Colonic mucosa (tissue), 4 donors: ENCODE measurements around the gene SH3TC1. TPM values are rescaled to one million over a fixed set of nuclear protein-coding genes. Genes with fewer than 3 reads are reported as not detected.

Source experiments
- DNase-seq: peaks from one replicate; pipeline ENCODE4 v3.0.0-alpha.2; 2020
- H3K27ac ChIP-seq: fragments of 200-600 bp; one replicate; pipeline ENCODE4 v1.8.0; 2021
- H3K27me3 ChIP-seq: fragments of 200-600 bp; one replicate; pipeline ENCODE4 v1.8.0; 2021
- H3K36me3 ChIP-seq: fragments of 200-600 bp; one replicate; pipeline ENCODE4 v1.8.0; 2021
- H3K4me1 ChIP-seq: fragments of 200-600 bp; one replicate; pipeline ENCODE4 v1.8.0; 2021; ENCODE audit warnings: mild to moderate bottlenecking
- H3K4me3 ChIP-seq: fragments of 200-600 bp; one replicate; pipeline ENCODE4 v1.8.0; 2021
- H3K9ac ChIP-seq, 2 donors: one replicate each; pipeline ENCODE4 v1.7.0; 2013; ENCODE audit warnings: control low read depth in 2 of 2, low read depth in 2 of 2, low read length in 2 of 2
- H3K9me3 ChIP-seq: fragments of 200-600 bp; one replicate; pipeline ENCODE4 v1.8.0; 2021
- intact Hi-C: fragments of 100-400 bp; cut with DNase I; formaldehyde crosslinking; loops from one replicate; pipeline ENCODE4 v1.14.1; 2022
- total RNA-seq, 2 donors: library from RNA; stranded (reverse); fragmentation: NEBNext Ultra II Directional in 1 of 2; extraction: Animal tissue kit (Norgen Biotek cat#: 25700) in 1 of 2; gene quantifications; one replicate each; pipeline ENCODE4 v1.2.1, GENCODE V29; 2021
- TF ChIP-seq, protein P1 (sequence below): fragments of 200-600 bp; IDR thresholded peaks from one replicate; pipeline ENCODE4 v1.8.0; 2022; ENCODE audit warnings: antibody characterized with exemption, mild to moderate bottlenecking
- donor health status: healthy.
- donor health status: DM: no; HTN: no; CAD: no.
- donor health status: DM: no; HTN: no; CAD: no.

SH3TC1 gene
- total RNA-seq, 2 donors from 2014 or later, result 10.8 to 22.5 TPM

DNA sequence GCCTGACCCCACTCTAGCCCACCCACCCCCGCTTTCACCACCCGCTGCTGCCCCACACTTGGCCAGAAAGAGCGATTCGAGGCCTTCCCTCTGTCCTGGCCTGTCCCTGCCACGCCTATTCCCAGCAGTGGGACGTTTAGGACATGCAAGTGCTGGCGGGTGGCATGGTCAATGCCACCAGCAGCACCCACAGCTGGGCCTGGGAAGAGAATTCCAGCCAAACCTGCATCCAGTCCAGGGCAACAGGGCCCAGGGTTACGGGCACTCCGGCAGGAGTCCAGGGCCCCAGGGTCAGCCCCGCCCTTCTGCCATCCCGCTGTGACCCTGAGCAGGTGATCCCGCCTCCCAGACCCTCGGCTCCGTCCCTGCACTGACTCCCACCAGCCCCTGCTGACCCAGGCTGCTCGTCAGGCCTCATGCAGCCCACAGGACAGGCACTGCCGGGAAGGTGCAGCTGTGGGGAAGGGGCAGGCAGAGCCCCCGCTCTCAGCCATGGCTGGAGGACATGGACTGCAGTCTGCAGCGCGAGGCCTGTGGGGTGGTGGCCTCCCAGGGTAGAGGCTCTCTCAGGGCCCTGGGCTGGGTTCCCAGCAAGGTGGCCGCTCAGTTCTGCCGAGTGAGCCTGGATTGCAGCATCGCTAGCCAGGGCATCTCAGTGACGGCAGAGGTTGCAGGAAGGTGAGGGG lies 63.7 kb downstream of the SH3TC1 start:
- intact Hi-C loops, result loop anchor here (10.0 kb wide), 1 partner anchor 332 kb away; the partner anchor contains the start of gene CPZ
- no peak overlapping the region for H3K9ac ChIP-seq
- H3K27ac ChIP-seq, result no peak overlapping the region
- no peak overlapping the region for H3K4me3 ChIP-seq
- H3K4me1 ChIP-seq, result no peaks in the 10 kb centered on the region
- H3K27me3 ChIP-seq, result no peaks in the 10 kb centered on the region
- H3K36me3 ChIP-seq, result no peaks in the 10 kb centered on the region
- TF ChIP-seq, protein P1, sequence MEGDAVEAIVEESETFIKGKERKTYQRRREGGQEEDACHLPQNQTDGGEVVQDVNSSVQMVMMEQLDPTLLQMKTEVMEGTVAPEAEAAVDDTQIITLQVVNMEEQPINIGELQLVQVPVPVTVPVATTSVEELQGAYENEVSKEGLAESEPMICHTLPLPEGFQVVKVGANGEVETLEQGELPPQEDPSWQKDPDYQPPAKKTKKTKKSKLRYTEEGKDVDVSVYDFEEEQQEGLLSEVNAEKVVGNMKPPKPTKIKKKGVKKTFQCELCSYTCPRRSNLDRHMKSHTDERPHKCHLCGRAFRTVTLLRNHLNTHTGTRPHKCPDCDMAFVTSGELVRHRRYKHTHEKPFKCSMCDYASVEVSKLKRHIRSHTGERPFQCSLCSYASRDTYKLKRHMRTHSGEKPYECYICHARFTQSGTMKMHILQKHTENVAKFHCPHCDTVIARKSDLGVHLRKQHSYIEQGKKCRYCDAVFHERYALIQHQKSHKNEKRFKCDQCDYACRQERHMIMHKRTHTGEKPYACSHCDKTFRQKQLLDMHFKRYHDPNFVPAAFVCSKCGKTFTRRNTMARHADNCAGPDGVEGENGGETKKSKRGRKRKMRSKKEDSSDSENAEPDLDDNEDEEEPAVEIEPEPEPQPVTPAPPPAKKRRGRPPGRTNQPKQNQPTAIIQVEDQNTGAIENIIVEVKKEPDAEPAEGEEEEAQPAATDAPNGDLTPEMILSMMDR, result no peak
- DNase-seq, result no peak
- no peaks in the 10 kb centered on the region for H3K9me3 ChIP-seq

DNA sequence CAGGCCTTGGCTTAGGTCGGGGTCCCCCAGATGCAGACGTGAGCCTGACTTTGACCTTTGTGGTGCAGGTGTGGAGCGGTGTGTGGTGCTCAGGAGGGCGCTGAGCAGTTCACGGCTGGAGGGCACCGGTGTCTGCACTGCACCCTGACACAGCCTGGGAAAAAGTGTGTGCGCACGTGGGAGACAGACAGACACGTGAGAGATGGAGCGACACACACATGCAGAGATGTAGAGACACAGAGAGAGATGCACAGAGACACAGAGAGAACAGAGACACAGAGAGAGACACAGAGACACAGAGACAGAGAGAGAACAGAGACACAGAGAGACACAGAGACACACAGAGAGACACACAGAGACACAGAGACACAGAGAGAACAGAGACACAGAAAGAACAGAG lies 64.3 kb downstream of the SH3TC1 start:
- no peak overlapping the region for H3K9ac ChIP-seq
- no peak overlapping the region for H3K27ac ChIP-seq
- H3K4me1 ChIP-seq, result no peaks in the 10 kb centered on the region
- no peaks in the 10 kb centered on the region for H3K27me3 ChIP-seq
- intact Hi-C loops, result loop anchor here (10.0 kb wide), 1 partner anchor 331 kb away; the partner anchor contains the start of gene CPZ
- H3K36me3 ChIP-seq, result no peaks in the 10 kb centered on the region
- TF ChIP-seq, protein P1, result no peak
- DNase-seq, result no peak
- H3K4me3 ChIP-seq, result no peak overlapping the region
- no peaks in the 10 kb centered on the region for H3K9me3 ChIP-seq

DNA sequence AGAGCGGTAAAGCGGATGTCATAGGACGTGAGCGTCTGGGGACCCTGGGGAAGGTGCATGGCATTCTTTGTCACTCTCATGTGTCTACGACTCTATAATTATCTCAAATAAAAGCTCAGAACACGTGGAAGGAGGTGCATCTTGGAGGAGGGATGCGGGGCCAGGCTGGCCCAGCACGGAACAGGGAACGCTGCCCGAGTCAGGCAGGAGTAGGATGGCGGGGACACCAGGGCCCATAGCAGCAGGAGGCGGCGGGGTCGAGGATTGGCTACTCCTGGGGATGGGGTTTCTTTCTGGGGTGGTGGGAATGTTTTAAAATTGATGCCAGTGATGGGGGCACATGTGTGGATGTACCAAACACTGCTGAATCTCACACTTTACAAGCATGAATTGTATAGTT lies 65.0 kb downstream of the SH3TC1 start:
- no peaks in the 10 kb centered on the region for H3K4me1 ChIP-seq
- no peak overlapping the region for H3K9ac ChIP-seq
- DNase-seq, result no peak
- no peak overlapping the region for H3K4me3 ChIP-seq
- H3K27ac ChIP-seq, result no peak overlapping the region
- no peaks in the 10 kb centered on the region for H3K36me3 ChIP-seq
- TF ChIP-seq, protein P1, result no peak
- intact Hi-C loops, result loop anchor here (10.0 kb wide), 1 partner anchor 331 kb away; the partner anchor contains the start of gene CPZ
- H3K9me3 ChIP-seq, result no peaks in the 10 kb centered on the region
- H3K27me3 ChIP-seq, result peaks cover 1% of the 10 kb centered on the region

DNA sequence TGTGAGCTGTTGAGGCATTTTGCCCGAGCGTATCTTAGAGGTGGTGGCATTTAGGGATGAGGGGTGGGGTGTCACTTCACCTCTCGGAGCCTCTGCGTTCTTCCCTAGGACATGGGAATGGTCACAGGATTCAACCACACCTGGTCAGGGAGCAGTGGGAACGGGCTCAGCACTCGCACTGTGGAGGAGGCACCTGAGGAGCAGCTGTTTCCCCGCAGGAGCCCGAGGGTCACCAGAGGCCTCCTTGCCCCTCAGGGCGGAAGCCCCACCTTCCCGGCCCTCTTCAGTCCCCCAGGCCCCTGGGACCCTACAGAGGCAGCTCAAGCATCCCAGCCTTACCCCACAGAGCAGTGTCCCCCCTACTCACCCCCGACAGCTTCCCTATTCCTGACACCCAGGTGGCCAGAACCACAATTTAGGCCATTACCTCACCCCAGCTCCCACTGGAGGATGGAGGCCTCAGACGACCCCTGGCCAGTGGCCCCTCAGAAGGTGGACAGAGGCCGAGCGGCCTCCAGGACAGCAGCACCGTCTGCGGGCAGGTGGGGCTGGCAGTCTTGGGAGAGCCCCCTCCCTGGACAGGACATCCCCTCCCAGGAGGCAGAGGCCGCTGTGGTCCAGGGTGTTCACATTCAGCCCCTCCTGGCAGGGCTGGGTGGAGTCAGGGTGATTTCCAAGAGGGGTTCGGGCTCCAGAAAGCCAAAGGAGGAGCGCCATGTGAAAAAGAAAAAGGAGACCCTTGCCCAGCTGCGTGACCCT lies 66.3 kb downstream of the SH3TC1 start:
- H3K4me3 ChIP-seq, result no peak overlapping the region
- no peaks in the 10 kb centered on the region for H3K9me3 ChIP-seq
- H3K27me3 ChIP-seq, result peaks cover 10% of the 10 kb centered on the region
- H3K27ac ChIP-seq, result no peak overlapping the region
- TF ChIP-seq, protein P1, result no peak
- no peak overlapping the region for H3K9ac ChIP-seq
- intact Hi-C loops, result loop anchor here (5.0 to 10.0 kb wide), 2 partner anchors 137 to 329 kb away; partner anchors contain the start of gene CPZ
- no peak for DNase-seq
- no peaks in the 10 kb centered on the region for H3K4me1 ChIP-seq
- no peaks in the 10 kb centered on the region for H3K36me3 ChIP-seq

DNA sequence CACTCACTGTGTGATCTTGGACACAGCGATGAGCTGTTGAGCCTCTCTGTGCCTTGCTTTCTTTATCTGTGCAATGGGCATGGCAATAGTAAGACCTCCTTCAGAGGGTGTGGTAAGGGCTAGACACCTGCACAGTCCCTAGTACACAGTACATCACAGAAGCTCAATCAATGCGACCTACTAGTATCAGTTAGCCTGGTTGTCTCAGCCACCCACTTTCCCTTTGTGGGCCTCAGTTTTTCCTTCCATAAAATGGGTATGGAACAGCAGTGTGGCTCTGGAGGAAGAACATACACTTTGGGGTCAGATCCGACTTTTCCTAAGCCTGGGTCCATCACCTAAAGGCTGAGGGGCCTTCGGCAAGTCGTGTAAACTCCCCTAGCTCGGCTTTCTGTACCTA lies 67.0 kb downstream of the SH3TC1 start:
- TF ChIP-seq, protein P1, result no peak
- intact Hi-C loops, result loop anchor here (5.0 to 10.0 kb wide), 2 partner anchors 136 to 329 kb away; partner anchors contain the start of gene CPZ
- H3K4me1 ChIP-seq, result no peaks in the 10 kb centered on the region
- H3K4me3 ChIP-seq, result no peak overlapping the region
- H3K27ac ChIP-seq, result no peak overlapping the region
- no peak for DNase-seq
- H3K9ac ChIP-seq, result no peak overlapping the region
- peaks cover 13% of the 10 kb centered on the region for H3K27me3 ChIP-seq
- H3K36me3 ChIP-seq, result no peaks in the 10 kb centered on the region
- H3K9me3 ChIP-seq, result no peaks in the 10 kb centered on the region
